Nephron (organoid): ENCODE data around the gene MPP3.

ENCODE experiments used
- H3K27ac Mint-ChIP-seq, 3 experiments: 2 replicates each; pipeline ENCODE4 v1.8.0; 2020; ENCODE audit warnings: mixed read lengths in 3 of 3, mild to moderate bottlenecking in 2 of 3, moderate library complexity in 1 of 3
- H3K27me3 Mint-ChIP-seq: 2 replicates; pipeline ENCODE4 v1.8.0; 2021; ENCODE audit warnings: low read depth, mild to moderate bottlenecking, moderate library complexity, mixed read lengths
- H3K36me3 Mint-ChIP-seq: 2 replicates; pipeline ENCODE4 v1.8.0; 2020; ENCODE audit warnings: low read depth, mixed read lengths
- H3K4me1 Mint-ChIP-seq: 2 replicates; pipeline ENCODE4 v1.8.0; 2020; ENCODE audit warnings: mixed read lengths
- H3K4me3 Mint-ChIP-seq, 3 experiments: 2 replicates each; pipeline ENCODE4 v1.8.0; 2020; ENCODE audit warnings: mild to moderate bottlenecking in 3 of 3, mixed read lengths in 3 of 3, moderate library complexity in 2 of 3
- H3K9me3 Mint-ChIP-seq: 2 replicates; pipeline ENCODE4 v1.8.0; 2020; ENCODE audit warnings: mixed read lengths
- CTCF ChIP-seq, 3 experiments: fragments of 200-600 bp; sonication (generic); IDR thresholded peaks; one replicate each; pipeline ENCODE4 v1.5.0; 2021; ENCODE audit warnings: antibody characterized with exemption in 3 of 3; ENCODE audit not compliant: unreplicated experiment in 3 of 3

MPP3 gene

GRCh38 chr17:43780135-43780534, 52.8 kb downstream of the MPP3 start, which contains the start of gene CFAP97D1:
CFAP97D1 (plus strand) TSS chr17:43780435; CDS start chr17:43780463, 28 bp downstream.
- peaks cover 29% of the 10 kb centered on the region for H3K27me3 Mint-ChIP-seq
- no peak for TF ChIP-seq CTCF (IDR thresholded peaks at IDR 0.05; ENCODE audit: unreplicated experiment in 3 of 3)
- H3K4me1 Mint-ChIP-seq, result peaks cover 18% of the 10 kb centered on the region
- no peaks in the 10 kb centered on the region for H3K9me3 Mint-ChIP-seq
- H3K36me3 Mint-ChIP-seq, result peaks cover 8% of the 10 kb centered on the region
- peak within 1 kb of the TSS in 2 of 3 experiments; percentile 9 to 63 for H3K27ac Mint-ChIP-seq
- H3K4me3 Mint-ChIP-seq, result peak within 1 kb of the TSS; percentile 76 to 85 (median 77)

DNA sequence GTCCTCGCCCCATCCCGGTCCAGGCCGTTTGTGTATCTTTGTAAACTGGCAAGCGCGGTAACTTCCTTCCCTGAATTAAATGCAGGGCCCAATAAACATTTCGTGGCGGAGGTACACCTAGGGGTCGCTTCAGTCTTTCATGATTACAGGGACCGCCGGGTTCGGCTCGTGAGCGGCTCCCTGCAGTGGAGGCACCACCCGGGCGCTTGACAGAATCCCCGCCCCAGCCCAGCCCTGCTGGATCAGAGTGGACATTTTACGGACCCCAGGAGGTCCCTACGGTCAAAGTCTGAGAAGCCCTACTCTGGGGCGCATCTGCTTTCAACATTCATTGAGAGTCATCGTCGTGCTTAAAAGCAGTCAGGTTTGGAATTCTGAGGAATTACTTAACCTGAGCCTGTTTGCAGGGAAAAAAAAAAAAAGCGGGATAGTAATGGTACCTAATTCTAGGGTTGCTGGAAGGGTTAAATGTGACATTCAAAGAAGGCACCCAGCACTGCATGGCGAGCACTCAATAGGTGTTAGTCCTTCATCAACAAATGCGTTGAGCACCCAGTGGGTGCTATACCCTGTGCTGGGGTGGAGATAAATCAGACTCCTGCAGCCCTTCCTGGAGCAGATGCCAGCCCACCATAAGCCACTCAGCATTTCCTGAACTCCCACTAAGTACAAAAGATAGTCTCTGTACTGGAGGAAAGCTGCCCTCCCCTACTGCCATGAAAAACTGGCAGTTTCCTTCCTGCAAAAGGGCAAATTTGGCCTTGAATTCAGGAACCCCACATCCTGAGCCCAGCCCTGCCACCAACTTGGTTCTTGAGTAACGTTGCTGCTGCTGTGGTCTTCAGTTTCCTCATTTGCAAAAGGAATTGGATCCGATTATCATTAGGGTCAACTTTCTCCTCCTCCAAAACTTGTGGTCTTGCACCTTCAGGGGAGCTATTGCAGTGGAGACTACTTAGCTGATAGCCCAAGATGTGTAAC, 53.5 kb downstream of the MPP3 start:
- peaks cover 23% of the 10 kb centered on the region for H3K27me3 Mint-ChIP-seq
- peak overlapping the region in 2 of 3 experiments; percentile 9 to 63 for H3K27ac Mint-ChIP-seq
- TF ChIP-seq CTCF (IDR thresholded peaks at IDR 0.05; ENCODE audit: unreplicated experiment in 3 of 3), result no peak
- peaks cover 15% of the 10 kb centered on the region for H3K4me1 Mint-ChIP-seq
- H3K9me3 Mint-ChIP-seq, result no peaks in the 10 kb centered on the region
- peaks cover 13% of the 10 kb centered on the region for H3K36me3 Mint-ChIP-seq
- peak overlapping the region; percentile 76 to 85 (median 77) for H3K4me3 Mint-ChIP-seq

- peak within 1 kb of the TSS; percentile 48 to 86 (median 82) for H3K27ac Mint-ChIP-seq
- H3K9me3 Mint-ChIP-seq, result no peaks in the 10 kb centered on the region
Observed at GRCh38 chr17:43778337-43779144, 54.4 kb downstream of the MPP3 start, which contains the start of gene DUSP3. DUSP3 (minus strand) TSS chr17:43778977; CDS start chr17:43778924, 53 bp downstream.

DNA sequence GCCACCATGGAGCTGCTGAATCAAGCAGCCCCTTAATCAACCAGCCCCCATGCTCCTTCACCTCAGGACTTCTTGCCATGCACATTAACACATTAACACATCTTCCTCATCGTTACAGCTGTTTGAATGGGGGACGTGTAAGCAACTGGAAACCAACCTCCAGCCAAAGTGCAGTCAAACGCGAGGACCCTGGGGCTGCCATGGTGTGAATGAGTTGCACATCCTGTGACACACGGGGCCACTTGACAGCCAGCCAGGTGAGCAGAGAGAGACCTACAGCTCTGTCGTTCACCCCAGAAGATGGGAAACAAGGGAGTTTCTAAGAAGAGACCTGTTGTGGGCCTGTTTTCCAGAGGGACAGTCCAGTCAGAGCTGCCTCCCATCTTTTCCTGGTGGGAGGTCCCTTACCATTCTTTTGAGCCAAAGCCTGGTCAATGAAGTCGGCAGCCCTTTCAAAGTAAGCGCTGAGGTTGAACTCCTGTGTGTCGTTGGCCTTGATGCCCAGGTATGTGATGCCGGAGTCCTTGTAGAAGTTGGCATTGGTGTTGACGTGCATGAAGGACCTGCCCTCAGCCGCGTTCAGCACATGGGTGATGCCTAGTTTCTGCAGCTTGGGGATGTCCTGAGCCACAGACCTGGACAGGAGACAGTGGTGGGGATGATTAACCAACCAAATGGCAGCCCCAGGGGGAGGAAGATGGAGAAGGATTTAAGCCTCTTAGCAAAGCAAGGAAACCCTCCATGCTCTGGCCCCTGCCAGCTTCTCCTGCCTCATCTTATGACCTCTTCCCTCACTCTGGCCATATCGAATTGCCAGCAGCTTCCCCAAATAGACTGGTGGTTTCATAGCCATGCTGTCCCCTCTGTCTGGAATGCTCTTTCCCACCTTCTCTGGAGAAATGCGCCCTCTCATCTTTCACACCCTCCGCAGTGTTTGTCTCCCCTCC, 58.4 kb downstream of the MPP3 start:
- TF ChIP-seq CTCF (IDR thresholded peaks at IDR 0.05; ENCODE audit: unreplicated experiment in 3 of 3), result no peak

More at GRCh38 chr17:43778337-43779144, 54.4 kb downstream of the MPP3 start, which contains the start of gene DUSP3:
- no peak for TF ChIP-seq CTCF (IDR thresholded peaks at IDR 0.05; ENCODE audit: unreplicated experiment in 3 of 3)
- peak within 1 kb of the TSS; percentile 87 to 90 (median 89) for H3K4me3 Mint-ChIP-seq
- peaks cover 19% of the 10 kb centered on the region for H3K36me3 Mint-ChIP-seq
- peaks cover 23% of the 10 kb centered on the region for H3K27me3 Mint-ChIP-seq
- H3K4me1 Mint-ChIP-seq, result peaks cover 14% of the 10 kb centered on the region

More for the DNA sequence above, 58.4 kb downstream of the MPP3 start:
- Mint-ChIP-seq H3K4me1 (peaks cover 25% of the 10 kb centered on the region), H3K36me3 (peaks cover 55% of the 10 kb centered on the region), H3K4me3 (peak overlapping the region in 2 of 3 experiments; percentile 29 to 33), H3K27ac (no peak overlapping the region), H3K9me3 (no peaks in the 10 kb centered on the region), H3K27me3 (peaks cover 3% of the 10 kb centered on the region)
